K562 (cell line): ENCODE measurements around the gene PYGM. TPM values are rescaled to one million over a fixed set of nuclear protein-coding genes. Genes with fewer than 3 reads are reported as not detected.

Source experiments
- ATAC-seq: fragments of 200-7000 bp; cut with Tn5 transposase; 3 replicates; pipeline ENCODE4 v1.9.1; 2020; ENCODE audit warnings: moderate library complexity
- BruUV-seq: library from RNA; stranded (reverse); fragments of 400-500 nt; replicated peaks from 2 replicates; lab custom pipeline; 2021; lab: Mats Ljungman, UMichigan
- CTCF ChIA-PET: fragments of 300-600 bp; formaldehyde crosslinking; extraction: SDS; loops from one replicate; lab custom pipeline; 2021; ENCODE audit warnings: low intra/inter-chr PET ratio; lab: Yijun Ruan, JAX
- POLR2A ChIA-PET: fragments of 300-600, 350-650 bp; sonication (Branson Sonifier 250); formaldehyde crosslinking; extraction: SDS; loops from one replicate; lab custom pipeline; 2021; ENCODE audit warnings: antibody characterized with exemption, inconsistent platforms; lab: Yijun Ruan, JAX
- DNase-seq, 4 experiments: peaks; one replicate each; pipeline versions ENCODE4 v3.0.0 to v3.0.0-alpha.2; 2011 to 2018; ENCODE audit warnings: low spot score in 3 of 4, mixed read lengths in 3 of 4; ENCODE audit errors: extremely low read depth in 1 of 4
- FAIRE-seq: peaks from 2 replicates; lab custom pipeline; 2011; peaks lifted over from hg19 to GRCh38; lab: Jason Lieb, UNC
- H2AFZ ChIP-seq: 2 replicates; pipeline ENCODE4 v1.6.0; 2011; ENCODE audit warnings: low read depth, low read length, control low read depth, inconsistent platforms
- H3K27ac ChIP-seq: fragments of 200-600 bp; 3 replicates; pipeline ENCODE4 v1.8.0; 2011; ENCODE audit warnings: low read depth, mild to moderate bottlenecking, control low read depth, inconsistent platforms, low read length, moderate library complexity, mixed read lengths; ENCODE audit errors: extremely low read depth
- H3K27me3 ChIP-seq, 2 experiments: fragments of 300-600 bp in 1 of 2; 2 replicates in 1 of 2; 3 replicates in 1 of 2; pipeline versions ENCODE4 v1.6.0 to v1.8.0; 2011; ENCODE audit warnings: inconsistent platforms in 2 of 2, low read length in 2 of 2, mild to moderate bottlenecking in 1 of 2, mixed read lengths in 1 of 2, moderate library complexity in 1 of 2; ENCODE audit not compliant: control insufficient read depth in 2 of 2, insufficient read depth in 2 of 2
- H3K36me3 ChIP-seq: fragments of 300-600 bp; 3 replicates; pipeline ENCODE4 v1.8.0; 2011; ENCODE audit warnings: mild to moderate bottlenecking, low read length, inconsistent platforms; ENCODE audit not compliant: control insufficient read depth, insufficient read depth
- H3K4me1 ChIP-seq, 2 experiments: fragments of 200-600 bp in 1 of 2; replicated peaks in 1 of 2; 2 replicates in 1 of 2; 3 replicates in 1 of 2; pipeline versions ENCODE4 v1.5.1 to v1.8.0; 2011; ENCODE audit warnings: inconsistent platforms in 2 of 2, low read length in 2 of 2, mild to moderate bottlenecking in 1 of 2, mixed read lengths in 1 of 2, moderate library complexity in 1 of 2; ENCODE audit not compliant: control insufficient read depth in 2 of 2, insufficient read depth in 2 of 2
- H3K4me2 ChIP-seq: 2 replicates; pipeline ENCODE4 v1.6.1; 2011; ENCODE audit warnings: low read length, control low read depth, inconsistent platforms, mixed read lengths; ENCODE audit not compliant: insufficient read depth
- H3K4me3 ChIP-seq: fragments of 200-600 bp; sonication (generic), shearing (Covaris generic); 2 replicates; pipeline ENCODE4 v1.5.1; 2016; ENCODE audit warnings: control low read depth, inconsistent platforms
- H3K79me2 ChIP-seq: fragments of 200-600 bp; 3 replicates; pipeline ENCODE4 v1.8.0; 2011; ENCODE audit warnings: low read length, inconsistent platforms; ENCODE audit not compliant: control insufficient read depth, insufficient read depth
- H3K9ac ChIP-seq, 2 experiments: 2 replicates each; pipeline versions ENCODE4 v1.6.0 to v1.6.1; 2011; ENCODE audit warnings: low read depth in 2 of 2, low read length in 2 of 2, control low read depth in 1 of 2, inconsistent platforms in 1 of 2, mild to moderate bottlenecking in 1 of 2, mixed read lengths in 1 of 2; ENCODE audit not compliant: insufficient read depth in 1 of 2
- H3K9me1 ChIP-seq: one replicate; pipeline ENCODE4 v1.6.0; 2011; ENCODE audit warnings: inconsistent platforms, mild to moderate bottlenecking, low read length, moderate library complexity; ENCODE audit not compliant: control insufficient read depth, insufficient read depth
- H3K9me3 ChIP-seq: replicated peaks from 2 replicates; pipeline ENCODE4 v1.5.1; 2011; ENCODE audit warnings: low read depth, low read length, inconsistent platforms; ENCODE audit not compliant: control insufficient read depth, insufficient read depth
- H4K20me1 ChIP-seq: replicated peaks from 2 replicates; pipeline ENCODE4 v1.6.1; 2011; ENCODE audit warnings: low read length, inconsistent platforms, mixed read lengths; ENCODE audit not compliant: control insufficient read depth, insufficient read depth
- ADNP ChIP-seq: fragments of 200-800 bp; sonication (Bioruptor generic); IDR thresholded peaks from 2 replicates; pipeline ENCODE4 v1.6.1; 2016; ENCODE audit warnings: missing genetic modification characterization, missing compliant biosample characterization
- BACH1 ChIP-seq: fragments of 200-800 bp; sonication (Bioruptor generic); IDR thresholded peaks from 2 replicates; pipeline ENCODE4 v1.6.1; 2016; ENCODE audit warnings: missing genetic modification characterization, missing compliant biosample characterization
- BCOR ChIP-seq: fragments of 450-650 bp; IDR thresholded peaks from 2 replicates; pipeline ENCODE4 v1.6.1; 2016
- CBX1 ChIP-seq: sonication (generic); IDR thresholded peaks from 2 replicates; pipeline ENCODE4 v1.6.1; 2016; ENCODE audit warnings: antibody characterized with exemption, low read depth, mild to moderate bottlenecking
- CBX3 ChIP-seq, 2 experiments: IDR thresholded peaks; 1 replicate in 1 of 2; 2 replicates in 1 of 2; pipeline ENCODE4 v1.6.1; 2012; ENCODE audit warnings: inconsistent platforms in 2 of 2, low read length in 2 of 2, borderline replicate concordance in 1 of 2, control low read depth in 1 of 2
- CCNT2 ChIP-seq: IDR thresholded peaks from 2 replicates; pipeline ENCODE4 v1.6.1; 2011; ENCODE audit warnings: borderline replicate concordance, low read depth, mild to moderate bottlenecking, moderate library complexity, mixed read lengths, low read length; ENCODE audit not compliant: insufficient read length; ENCODE audit errors: extremely low read depth
- CHD2 ChIP-seq: IDR thresholded peaks from 2 replicates; pipeline ENCODE4 v1.6.1; 2011; ENCODE audit warnings: low read depth, low read length
- CHD4 ChIP-seq: fragments of 200-600 bp; sonication (generic); IDR thresholded peaks from 3 replicates; pipeline ENCODE4 v1.6.1; 2012; ENCODE audit warnings: low read depth, mild to moderate bottlenecking, mixed read lengths, low read length, inconsistent platforms; ENCODE audit not compliant: insufficient read depth, insufficient replicate concordance, poor library complexity, severe bottlenecking
- CXXC5 ChIP-seq: fragments of 250-450 bp; sonication (Bioruptor Pico); IDR thresholded peaks from 2 replicates; pipeline ENCODE4 v1.8.0; 2022; ENCODE audit warnings: inconsistent platforms, mild to moderate bottlenecking, moderate library complexity
- DNMT1 ChIP-seq: fragments of 450-650 bp; IDR thresholded peaks from 2 replicates; pipeline ENCODE4 v1.6.1; 2016; ENCODE audit warnings: antibody characterized with exemption, mild to moderate bottlenecking
- ETV1 ChIP-seq: fragments of 450-650 bp; conservative IDR thresholded peaks from 2 replicates; pipeline ENCODE4 v1.6.1; 2016; ENCODE audit warnings: missing genetic modification characterization, control low read depth, low read depth, missing compliant biosample characterization
- FIP1L1 ChIP-seq: fragments of 200-400 bp; formaldehyde crosslinking; IDR thresholded peaks from 2 replicates; pipeline ENCODE4 v1.6.1; 2018; ENCODE audit warnings: mild to moderate bottlenecking, low read depth, low read length; ENCODE audit not compliant: poor library complexity, severe bottlenecking
- FOXJ3 ChIP-seq: sonication (generic); formaldehyde crosslinking; IDR thresholded peaks from 2 replicates; pipeline ENCODE4 v1.4.0; 2020; ENCODE audit warnings: mild to moderate bottlenecking, missing genetic modification reagents
- HDAC1 ChIP-seq, 2 experiments: fragments of 450-650 bp; IDR thresholded peaks; 2 replicates each; pipeline ENCODE4 v1.6.1; 2016 to 2017; ENCODE audit warnings: inconsistent platforms in 1 of 2, mild to moderate bottlenecking in 1 of 2, moderate library complexity in 1 of 2
- HDAC2 ChIP-seq: fragments of 450-650 bp; IDR thresholded peaks from 2 replicates; pipeline ENCODE4 v1.6.1; 2016; ENCODE audit warnings: mild to moderate bottlenecking
- HNRNPH1 ChIP-seq: fragments of 200-400 bp; formaldehyde crosslinking; optimal IDR thresholded peaks from 2 replicates; pipeline ENCODE3; 2017; ENCODE audit warnings: low read depth, mild to moderate bottlenecking, low read length, moderate library complexity
- HSF4 ChIP-seq: fragments of 250-450 bp; sonication (Bioruptor Pico); IDR thresholded peaks from 2 replicates; pipeline ENCODE4 v2.1.2; 2022; ENCODE audit warnings: mild to moderate bottlenecking, moderate library complexity, borderline replicate concordance
- KDM1A ChIP-seq, 2 experiments: fragments of 450-650 bp; IDR thresholded peaks; 2 replicates each; pipeline ENCODE4 v1.6.1; 2016; ENCODE audit warnings: mild to moderate bottlenecking in 2 of 2
- LARP7 ChIP-seq: fragments of 450-650 bp; IDR thresholded peaks from 2 replicates; pipeline ENCODE4 v1.6.1; 2016
- MEIS2 ChIP-seq: fragments of 450-650 bp; IDR thresholded peaks from 2 replicates; pipeline ENCODE4 v1.6.1; 2014; ENCODE audit warnings: mild to moderate bottlenecking; ENCODE audit not compliant: partially characterized antibody
- PHF20 ChIP-seq: fragments of 450-650 bp; IDR thresholded peaks from 2 replicates; pipeline ENCODE4 v1.6.1; 2018; ENCODE audit not compliant: partially characterized antibody
- RBM25 ChIP-seq: fragments of 200-400 bp; formaldehyde crosslinking; IDR thresholded peaks from 2 replicates; pipeline ENCODE4 v1.6.1; 2018; ENCODE audit warnings: low read length, low read depth, moderate library complexity; ENCODE audit not compliant: severe bottlenecking
- RCOR1 ChIP-seq, 2 experiments: IDR thresholded peaks; 2 replicates each; pipeline ENCODE4 v1.6.1; 2012; ENCODE audit warnings: low read depth in 2 of 2, low read length in 2 of 2, borderline replicate concordance in 1 of 2, improper control_type of control experiment in 1 of 2
- SMARCA5 ChIP-seq: fragments of 450-650 bp; IDR thresholded peaks from 2 replicates; pipeline ENCODE4 v1.6.1; 2016
- STAG1 ChIP-seq: sonication (generic); formaldehyde crosslinking; IDR thresholded peaks from 2 replicates; pipeline ENCODE4 v1.5.0; 2020; ENCODE audit warnings: missing genetic modification reagents, borderline replicate concordance
- ZBTB8A ChIP-seq: fragments of 450-650 bp; IDR thresholded peaks from 2 replicates; pipeline ENCODE4 v1.6.1; 2018; ENCODE audit warnings: mild to moderate bottlenecking, moderate library complexity; ENCODE audit not compliant: partially characterized antibody
- ZNF3 ChIP-seq: fragments of 250-450 bp; sonication (Bioruptor Pico); IDR thresholded peaks from 2 replicates; pipeline ENCODE4 v1.5.0; 2021; ENCODE audit warnings: mild to moderate bottlenecking, moderate library complexity
- ZNF707 ChIP-seq: fragments of 250-450 bp; sonication (Bioruptor Pico); conservative IDR thresholded peaks from 2 replicates; pipeline ENCODE4 v1.8.0; 2022; ENCODE audit warnings: inconsistent platforms, mild to moderate bottlenecking, moderate library complexity
- WGBS: fragments of 100-300 bp; shearing (Covaris generic); methylation state at CpG from one replicate; pipeline ENCODE4 v1.1.6; 2016; ENCODE audit warnings: low coverage, mixed read lengths; ENCODE audit not compliant: insufficient coverage; ENCODE audit errors: missing lambda C conversion rate; 5-methylcytosine and 5-hydroxymethylcytosine counted together
- in situ Hi-C: fragments of 300-500 bp; cut with MboI; formaldehyde crosslinking; loops from 4 replicates; pipeline ENCODE4 v1.15.0; 2018; ENCODE audit warnings: inconsistent platforms, mixed read lengths
- intact Hi-C: fragments of 100-400 bp; cut with micrococcal nuclease; formaldehyde crosslinking; loops from 2 replicates; pipeline ENCODE4 v1.14.2; 2022
- polyA plus RNA-seq, 8 experiments: library from polyadenylated mRNA; depleted of rRNA in 4 of 8; stranded (reverse) in 5 of 8; unstranded in 3 of 8; fragments of >200 nt; fragmentation: Nextera tagmentation in 2 of 8; fragmentation: Illumina TruSeq in 1 of 8; extraction: Ambion mirVana in 2 of 8; extraction: Trizol in 1 of 8; gene quantifications; 2 replicates each; pipeline versions ENCODE4 v1.2.1 to v1.2.3, GENCODE V29; 2011 to 2014; ENCODE audit warnings: inconsistent platforms in 1 of 8, missing spikeins in 1 of 8
- total RNA-seq, 7 experiments: library from RNA; depleted of rRNA in 6 of 7; stranded (reverse); fragments of >200 nt in 6 of 7; fragmentation: Illumina TruSeq in 2 of 7; extraction: Trizol in 2 of 7; gene quantifications; 2 replicates each; pipeline versions ENCODE4 v1.2.1 to v1.2.3, GENCODE V29; 2011 to 2021; ENCODE audit warnings: low replicate concordance in 1 of 7

PYGM gene
- total and polyA plus RNA-seq, 9 of the 15 experiments (the other 6 are each of a cell fraction or from before 2014, with no cell fraction given): 0.07 to 1.5 (median 0.68) TPM

DNA sequence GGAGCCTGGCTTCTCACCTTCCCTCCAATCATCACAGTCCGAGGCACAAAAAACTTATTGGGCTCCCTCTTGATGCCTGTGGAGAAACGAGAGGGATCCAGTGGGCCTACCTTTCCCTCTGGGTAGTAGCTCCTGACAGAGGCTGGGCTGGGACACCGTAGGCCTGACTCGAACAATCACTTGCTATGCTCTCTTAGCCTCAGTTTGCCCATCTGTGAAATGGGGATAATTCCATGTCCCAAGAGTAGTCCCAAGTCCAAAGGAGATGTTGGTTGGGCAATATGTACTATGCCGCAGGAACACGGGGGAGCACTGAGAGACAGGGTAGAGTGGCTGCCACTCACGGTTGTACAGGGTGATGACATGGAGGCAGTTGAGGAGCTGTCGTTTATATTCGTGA is 8.2 kb downstream of the PYGM start:
- 54% methylated on average over 9 of the region's 9 CpGs for WGBS
- no peak for FAIRE-seq
- TF ChIP-seq RCOR1 (IDR thresholded peaks at IDR 0.05; ENCODE audit: borderline replicate concordance in 1 of 2, low read depth in 2 of 2, low read length in 2 of 2) (peak; percentile 45 to 89; a peak in 3 of 4 replicates), CBX1 (peak; percentile 74; the same call in 1 of the 2 replicates), ZNF3 (no peak), HDAC2 (peak; percentile 84), ADNP (tag) (peak; percentile 92), STAG1 (CRISPR knock-in tag) (no peak), HDAC1 (IDR thresholded peaks at IDR 0.05) (0 out of 4 replicates have a peak, but pooled peaks of 1 of the 2 experiments have one; percentile 21), MEIS2 (no peak), CCNT2 (no peak), CXXC5 (CRISPR knock-in tag) (no peak), HSF4 (CRISPR knock-in tag) (no peak), RBM25 (peak; percentile 96), LARP7 (no peak), ZBTB8A (no peak), ZNF707 (CRISPR knock-in tag) (no peak), FOXJ3 (CRISPR knock-in tag) (no peak), CBX3 (IDR thresholded peaks at IDR 0.05; ENCODE audit: borderline replicate concordance in 1 of 2, low read length in 2 of 2) (peak in 1 of 2 experiments; percentile 52; a peak in 1 of 3 replicates), SMARCA5 (peak; percentile 85; the same call in 1 of the 2 replicates), KDM1A (IDR thresholded peaks at IDR 0.05) (peak; percentile 82 to 93), FIP1L1 (no peak), DNMT1 (no peak), PHF20 (peak; percentile 55), ETV1 (tag) (no peak), BCOR (peak; percentile 98), CHD4 (peak; percentile 63), HNRNPH1 (no peak), BACH1 (tag) (no peak), CHD2 (no peak)

More for the DNA sequence above, 8.2 kb downstream of the PYGM start:
- intact Hi-C loops: no loop called here
- Histone ChIP-seq H3K27me3 (no peaks in the 10 kb centered on the region), H3K4me3 (no peak overlapping the region), H3K27ac (no peak overlapping the region), H2AFZ (no peak overlapping the region), H3K9me1 (no peaks in the 10 kb centered on the region), H3K4me1 (peaks cover 11 to 45% of the 10 kb centered on the region in 2 experiments), H4K20me1 (no peaks in the 10 kb centered on the region), H3K4me2 (no peak overlapping the region), H3K79me2 (no peaks in the 10 kb centered on the region), H3K9ac (no peak overlapping the region), H3K9me3 (no peaks in the 10 kb centered on the region), H3K36me3 (no peaks in the 10 kb centered on the region)
- CTCF ChIA-PET: no interaction called here
- ATAC-seq (no peak), DNase-seq (no peak)
- in situ Hi-C loops: no loop called here
- POLR2A ChIA-PET: interaction anchor here (0.6 to 1.7 kb wide), 3 partner anchors 9 to 418 kb away, joined by 3 to 5 read pairs (median 4); partner anchors contain the start of gene SPDYC
- no TSS peak for BruUV-seq
